ENCODE results near the gene PRKG1.

The PRKG1 gene

GRCh38 chr10:51860257-51860656 is 786.0 kb downstream of the PRKG1 start:
- DNase-seq (ENCODE audit: low spot score in 2 of 2), result no peak
- Histone ChIP-seq H3K4me3 (no peak overlapping the region), H3K9me3 (no peaks in the 10 kb centered on the region), H3K27me3 (ENCODE audit: low read depth) (no peaks in the 10 kb centered on the region), H3K36me3 (replicated peaks) (no peaks in the 10 kb centered on the region), H3K4me1 (no peaks in the 10 kb centered on the region)
- in situ Hi-C loops (cut with MboI; ENCODE audit: low sequenced_read_pairs), result no loop called here

GRCh38 chr10:51861051-51861450 is 786.8 kb downstream of the PRKG1 start:
- H3K9me3 ChIP-seq, result no peaks in the 10 kb centered on the region
- no peak overlapping the region for H3K4me3 ChIP-seq
- in situ Hi-C loops (cut with MboI; ENCODE audit: low sequenced_read_pairs), result no loop called here
- H3K4me1 ChIP-seq, result no peaks in the 10 kb centered on the region
- H3K27me3 ChIP-seq (ENCODE audit: low read depth), result no peaks in the 10 kb centered on the region
- DNase-seq (ENCODE audit: low spot score in 2 of 2), result no peak
- H3K36me3 ChIP-seq (replicated peaks), result no peaks in the 10 kb centered on the region

- Histone ChIP-seq H3K4me3 (no peak overlapping the region), H3K4me1 (no peaks in the 10 kb centered on the region), H3K36me3 (replicated peaks) (no peaks in the 10 kb centered on the region), H3K27me3 (ENCODE audit: low read depth) (no peaks in the 10 kb centered on the region), H3K9me3 (no peaks in the 10 kb centered on the region)
- DNase-seq (ENCODE audit: low spot score in 2 of 2), result no peak
- in situ Hi-C loops (cut with MboI; ENCODE audit: low sequenced_read_pairs), result no loop called here
Observed at GRCh38 chr10:51861731-51862130, 787.4 kb downstream of the PRKG1 start.

GRCh38 chr10:51862149-51862548 is 787.9 kb downstream of the PRKG1 start:
- H3K4me1 ChIP-seq, result no peaks in the 10 kb centered on the region
- no peak overlapping the region for H3K4me3 ChIP-seq
- no peaks in the 10 kb centered on the region for H3K9me3 ChIP-seq
- H3K27me3 ChIP-seq (ENCODE audit: low read depth), result no peaks in the 10 kb centered on the region
- no peak for DNase-seq (ENCODE audit: low spot score in 2 of 2)
- no peaks in the 10 kb centered on the region for H3K36me3 ChIP-seq (replicated peaks)
- in situ Hi-C loops (cut with MboI; ENCODE audit: low sequenced_read_pairs), result no loop called here

GRCh38 chr10:51867956-51868355 is 793.7 kb downstream of the PRKG1 start:
- no peak for DNase-seq (ENCODE audit: low spot score in 2 of 2)

GRCh38 chr10:51874131-51874530 is 799.8 kb downstream of the PRKG1 start:
- H3K27me3 ChIP-seq (ENCODE audit: low read depth), result no peaks in the 10 kb centered on the region
- in situ Hi-C loops (cut with MboI; ENCODE audit: low sequenced_read_pairs), result no loop called here
- H3K4me3 ChIP-seq, result no peak overlapping the region
- H3K36me3 ChIP-seq (replicated peaks), result no peaks in the 10 kb centered on the region
- no peaks in the 10 kb centered on the region for H3K4me1 ChIP-seq
- H3K9me3 ChIP-seq, result no peaks in the 10 kb centered on the region
- DNase-seq (ENCODE audit: low spot score in 2 of 2), result no peak

More at GRCh38 chr10:51867956-51868355, 793.7 kb downstream of the PRKG1 start:
- Histone ChIP-seq H3K9me3 (no peaks in the 10 kb centered on the region), H3K4me3 (no peak overlapping the region), H3K36me3 (replicated peaks) (no peaks in the 10 kb centered on the region), H3K4me1 (no peaks in the 10 kb centered on the region), H3K27me3 (ENCODE audit: low read depth) (no peaks in the 10 kb centered on the region)
- in situ Hi-C loops (cut with MboI; ENCODE audit: low sequenced_read_pairs), result no loop called here

- in situ Hi-C loops (cut with MboI; ENCODE audit: low sequenced_read_pairs), result no loop called here
- DNase-seq (ENCODE audit: low spot score in 2 of 2), result no peak
Observed at GRCh38 chr10:51875610-51876009, 801.3 kb downstream of the PRKG1 start.

GRCh38 chr10:51876503-51876902 is 802.2 kb downstream of the PRKG1 start:
- Histone ChIP-seq H3K36me3 (replicated peaks) (no peaks in the 10 kb centered on the region), H3K4me1 (no peaks in the 10 kb centered on the region), H3K9me3 (no peaks in the 10 kb centered on the region), H3K4me3 (no peak overlapping the region), H3K27me3 (ENCODE audit: low read depth) (no peaks in the 10 kb centered on the region)
- no peak for DNase-seq (ENCODE audit: low spot score in 2 of 2)
- in situ Hi-C loops (cut with MboI; ENCODE audit: low sequenced_read_pairs), result no loop called here

More at GRCh38 chr10:51875610-51876009, 801.3 kb downstream of the PRKG1 start:
- no peaks in the 10 kb centered on the region for H3K9me3 ChIP-seq
- H3K36me3 ChIP-seq (replicated peaks), result no peaks in the 10 kb centered on the region
- H3K4me3 ChIP-seq, result no peak overlapping the region
- H3K27me3 ChIP-seq (ENCODE audit: low read depth), result no peaks in the 10 kb centered on the region
- no peaks in the 10 kb centered on the region for H3K4me1 ChIP-seq

GRCh38 chr10:51876979-51877378 is 802.7 kb downstream of the PRKG1 start:
- Histone ChIP-seq H3K9me3 (no peaks in the 10 kb centered on the region), H3K4me1 (no peaks in the 10 kb centered on the region), H3K36me3 (replicated peaks) (no peaks in the 10 kb centered on the region), H3K4me3 (no peak overlapping the region), H3K27me3 (ENCODE audit: low read depth) (no peaks in the 10 kb centered on the region)
- no peak for DNase-seq (ENCODE audit: low spot score in 2 of 2)
- in situ Hi-C loops (cut with MboI; ENCODE audit: low sequenced_read_pairs), result no loop called here

GRCh38 chr10:51877636-51878035 is 803.3 kb downstream of the PRKG1 start:
- Histone ChIP-seq H3K9me3 (no peaks in the 10 kb centered on the region), H3K36me3 (replicated peaks) (no peaks in the 10 kb centered on the region), H3K27me3 (ENCODE audit: low read depth) (no peaks in the 10 kb centered on the region), H3K4me1 (no peaks in the 10 kb centered on the region), H3K4me3 (no peak overlapping the region)
- no peak for DNase-seq (ENCODE audit: low spot score in 2 of 2)
- in situ Hi-C loops (cut with MboI; ENCODE audit: low sequenced_read_pairs), result no loop called here

GRCh38 chr10:51878695-51879094 is 804.4 kb downstream of the PRKG1 start:
- no peaks in the 10 kb centered on the region for H3K9me3 ChIP-seq
- no peak for DNase-seq (ENCODE audit: low spot score in 2 of 2)
- in situ Hi-C loops (cut with MboI; ENCODE audit: low sequenced_read_pairs), result no loop called here
- no peak overlapping the region for H3K4me3 ChIP-seq
- no peaks in the 10 kb centered on the region for H3K4me1 ChIP-seq
- no peaks in the 10 kb centered on the region for H3K27me3 ChIP-seq (ENCODE audit: low read depth)
- H3K36me3 ChIP-seq (replicated peaks), result no peaks in the 10 kb centered on the region

GRCh38 chr10:51879238-51879637 is 805.0 kb downstream of the PRKG1 start:
- Histone ChIP-seq H3K9me3 (no peaks in the 10 kb centered on the region), H3K36me3 (replicated peaks) (no peaks in the 10 kb centered on the region), H3K4me1 (no peaks in the 10 kb centered on the region), H3K27me3 (ENCODE audit: low read depth) (no peaks in the 10 kb centered on the region), H3K4me3 (no peak overlapping the region)
- no peak for DNase-seq (ENCODE audit: low spot score in 2 of 2)
- in situ Hi-C loops (cut with MboI; ENCODE audit: low sequenced_read_pairs), result no loop called here

- Histone ChIP-seq H3K9me3 (no peaks in the 10 kb centered on the region), H3K4me3 (no peak overlapping the region), H3K4me1 (no peaks in the 10 kb centered on the region), H3K36me3 (replicated peaks) (no peaks in the 10 kb centered on the region), H3K27me3 (ENCODE audit: low read depth) (no peaks in the 10 kb centered on the region)
- DNase-seq (ENCODE audit: low spot score in 2 of 2), result no peak
- in situ Hi-C loops (cut with MboI; ENCODE audit: low sequenced_read_pairs), result no loop called here
Observed at GRCh38 chr10:51881213-51881612, 806.9 kb downstream of the PRKG1 start.

GRCh38 chr10:51886438-51887068 is 812.3 kb downstream of the PRKG1 start:
- Histone ChIP-seq H3K4me3 (no peak overlapping the region), H3K9me3 (no peaks in the 10 kb centered on the region), H3K4me1 (no peaks in the 10 kb centered on the region), H3K27me3 (ENCODE audit: low read depth) (no peaks in the 10 kb centered on the region), H3K36me3 (replicated peaks) (no peaks in the 10 kb centered on the region)
- no peak for DNase-seq (ENCODE audit: low spot score in 2 of 2)
- in situ Hi-C loops (cut with MboI; ENCODE audit: low sequenced_read_pairs), result no loop called here

- H3K36me3 ChIP-seq (replicated peaks), result no peaks in the 10 kb centered on the region
- H3K27me3 ChIP-seq (ENCODE audit: low read depth), result no peaks in the 10 kb centered on the region
- in situ Hi-C loops (cut with MboI; ENCODE audit: low sequenced_read_pairs), result no loop called here
- no peak for DNase-seq (ENCODE audit: low spot score in 2 of 2)
- no peak overlapping the region for H3K4me3 ChIP-seq
- no peaks in the 10 kb centered on the region for H3K4me1 ChIP-seq
- H3K9me3 ChIP-seq, result no peaks in the 10 kb centered on the region
Observed at GRCh38 chr10:51888263-51888662, 814.0 kb downstream of the PRKG1 start.

All from HAP-1 (cell line).